HepG2 (cell line): ENCODE measurements around the gene RPS27A. TPM values are rescaled to one million over a fixed set of nuclear protein-coding genes. Genes with fewer than 3 reads are reported as not detected.

Experiments
- ATAC-seq: fragments of 200-7000 bp; cut with Tn5 transposase; 3 replicates; pipeline ENCODE4 v1.9.1; 2020; ENCODE audit warnings: mild to moderate bottlenecking, moderate library complexity
- BruUV-seq: library from RNA; stranded (reverse); fragments of 400-500 nt; replicated peaks from 2 replicates; lab custom pipeline; 2021; lab: Mats Ljungman, UMichigan
- CTCF ChIA-PET: fragments of 300-600 bp; formaldehyde crosslinking; extraction: SDS; loops from one replicate; lab custom pipeline; 2021; ENCODE audit warnings: low total read pairs, inconsistent platforms, low intra/inter-chr PET ratio; lab: Yijun Ruan, JAX
- POLR2A ChIA-PET: fragments of 350-600 bp; sonication (Branson Sonifier 250); formaldehyde crosslinking; loops from one replicate; lab custom pipeline; 2020; ENCODE audit warnings: antibody characterized with exemption, inconsistent platforms; lab: Yijun Ruan, JAX
- DNase-seq: peaks from one replicate; pipeline ENCODE4 v3.0.0-alpha.2; 2015; ENCODE audit warnings: low spot score
- FAIRE-seq: peaks from 3 replicates; lab custom pipeline; 2011; peaks lifted over from hg19 to GRCh38; lab: Jason Lieb, UNC
- H2AFZ ChIP-seq: one replicate; pipeline ENCODE4 v1.6.1; 2011; ENCODE audit warnings: low read length, inconsistent platforms
- H3K27ac ChIP-seq: fragments of 300-600 bp; 3 replicates; pipeline ENCODE4 v1.8.0; 2011; ENCODE audit warnings: mixed run types, mild to moderate bottlenecking, mixed read lengths, low read length, inconsistent platforms; ENCODE audit not compliant: insufficient read depth; ENCODE audit errors: extremely low read length
- H3K27me3 ChIP-seq, 2 experiments: fragments of 200-600 bp in 1 of 2; 2 replicates in 1 of 2; 3 replicates in 1 of 2; pipeline versions ENCODE4 v1.6.0 to v1.8.0; 2011; ENCODE audit warnings: low read length in 2 of 2, mild to moderate bottlenecking in 2 of 2, moderate library complexity in 2 of 2, inconsistent platforms in 1 of 2; ENCODE audit not compliant: insufficient read depth in 2 of 2, control insufficient read depth in 1 of 2
- H3K36me3 ChIP-seq, 2 experiments: fragments of 200-600 bp in 1 of 2; replicated peaks in 1 of 2; 2 replicates in 1 of 2; 3 replicates in 1 of 2; pipeline versions ENCODE4 v1.5.1 to v1.8.0; 2011; ENCODE audit warnings: low read length in 2 of 2, inconsistent platforms in 1 of 2; ENCODE audit not compliant: insufficient read depth in 2 of 2, control insufficient read depth in 1 of 2
- H3K4me1 ChIP-seq: 2 replicates; pipeline ENCODE4 v1.5.1; 2012; ENCODE audit warnings: low read length, inconsistent platforms; ENCODE audit not compliant: insufficient read depth
- H3K4me2 ChIP-seq: 2 replicates; pipeline ENCODE4 v1.6.0; 2011; ENCODE audit warnings: low read depth, low read length, inconsistent platforms
- H3K4me3 ChIP-seq, 3 experiments: fragments of 200-600 bp in 1 of 3; sonication (generic), shearing (Covaris generic) in 1 of 3; replicated peaks in 1 of 3; 2 replicates each; pipeline ENCODE4 v1.5.1; 2011 to 2016; ENCODE audit warnings: low read length in 3 of 3, inconsistent platforms in 2 of 3, low read depth in 2 of 3, mild to moderate bottlenecking in 2 of 3, control low read depth in 1 of 3, mixed read lengths in 1 of 3; ENCODE audit not compliant: insufficient read depth in 1 of 3
- H3K79me2 ChIP-seq: one replicate; pipeline ENCODE4 v1.6.1; 2011; ENCODE audit warnings: low read length, inconsistent platforms; ENCODE audit not compliant: insufficient read depth
- H3K9ac ChIP-seq: 2 replicates; pipeline ENCODE4 v1.6.0; 2011; ENCODE audit warnings: mild to moderate bottlenecking, low read depth, low read length, inconsistent platforms; ENCODE audit not compliant: insufficient read depth
- H3K9me3 ChIP-seq: 2 replicates; pipeline ENCODE4 v1.5.1; 2012; ENCODE audit warnings: mild to moderate bottlenecking, low read length
- H4K20me1 ChIP-seq: 2 replicates; pipeline ENCODE4 v1.6.0; 2011; ENCODE audit warnings: inconsistent platforms, mild to moderate bottlenecking, low read length, moderate library complexity; ENCODE audit not compliant: insufficient read depth
- CREB1 ChIP-seq, 2 experiments: fragments of 450-650 bp in 1 of 2; IDR thresholded peaks; 2 replicates each; pipeline ENCODE4 v1.6.1; 2016 to 2017; ENCODE audit warnings: control low read depth in 1 of 2, mild to moderate bottlenecking in 1 of 2, missing compliant biosample characterization in 1 of 2, missing genetic modification characterization in 1 of 2
- E2F1 ChIP-seq: sonication (generic); formaldehyde crosslinking; IDR thresholded peaks from 2 replicates; pipeline ENCODE4 v1.5.0; 2020; ENCODE audit warnings: missing genetic modification reagents
- PAF1 ChIP-seq: IDR thresholded peaks from 2 replicates; pipeline ENCODE4 v1.6.1; 2016; ENCODE audit warnings: missing genetic modification reagents, missing compliant biosample characterization
- POLR2A ChIP-seq, 2 experiments: IDR thresholded peaks; 2 replicates each; pipeline ENCODE4 v1.6.1; 2011; ENCODE audit warnings: low read depth in 2 of 2, low read length in 2 of 2, mild to moderate bottlenecking in 1 of 2, moderate library complexity in 1 of 2; ENCODE audit not compliant: insufficient read depth in 1 of 2
- POLR2AphosphoS5 ChIP-seq: IDR thresholded peaks from 2 replicates; pipeline ENCODE4 v1.6.1; 2012; ENCODE audit warnings: low read depth, low read length
- POLR2G ChIP-seq: fragments of 200-400 bp; formaldehyde crosslinking; IDR thresholded peaks from 2 replicates; pipeline ENCODE4 v1.6.1; 2018; ENCODE audit warnings: mild to moderate bottlenecking, low read depth, low read length, moderate library complexity
- RBFOX2 ChIP-seq: fragments of 200-400 bp; formaldehyde crosslinking; IDR thresholded peaks from 2 replicates; pipeline ENCODE4 v1.6.1; 2017; ENCODE audit warnings: low read depth, mild to moderate bottlenecking, low read length
- RBM22 ChIP-seq: fragments of 200-400 bp; formaldehyde crosslinking; optimal IDR thresholded peaks from 2 replicates; pipeline ENCODE3; 2017; ENCODE audit warnings: mild to moderate bottlenecking, low read length, moderate library complexity
- SIN3A ChIP-seq: IDR thresholded peaks from 2 replicates; pipeline ENCODE4 v1.6.1; 2011; ENCODE audit warnings: low read depth, mild to moderate bottlenecking, control low read depth, low read length, borderline replicate concordance
- YY1 ChIP-seq: IDR thresholded peaks from 2 replicates; pipeline ENCODE4 v1.6.1; 2011; ENCODE audit warnings: low read length, low read depth, moderate library complexity, mild to moderate bottlenecking; ENCODE audit not compliant: insufficient read depth, insufficient replicate concordance
- ZNF235 ChIP-seq: sonication (generic); formaldehyde crosslinking; IDR thresholded peaks from 2 replicates; pipeline ENCODE4 v1.8.1; 2023; ENCODE audit warnings: mild to moderate bottlenecking, missing genetic modification reagents, borderline replicate concordance
- ZSCAN30 ChIP-seq: sonication (generic); formaldehyde crosslinking; IDR thresholded peaks from 2 replicates; pipeline ENCODE4 v1.5.0; 2020; ENCODE audit warnings: mild to moderate bottlenecking, missing genetic modification reagents
- WGBS: methylation state at CpG from one replicate; pipeline ENCODE4 v1.1.6; 2017; ENCODE audit warnings: low lambda C conversion rate; 5-methylcytosine and 5-hydroxymethylcytosine counted together
- in situ Hi-C: cut with HindIII; loops from 2 replicates; pipeline ENCODE4 v1.10.0; 2017; ENCODE audit warnings: low pct_unique_long_range_greater_than_20kb; ENCODE audit not compliant: extremely low pct_ligation_motif_present
- intact Hi-C: fragments of 100-400 bp; cut with micrococcal nuclease; formaldehyde crosslinking; loops from one replicate; pipeline ENCODE4 v1.10.0; 2022; ENCODE audit not compliant: unreplicated experiment
- polyA plus RNA-seq, 8 experiments: library from polyadenylated mRNA; depleted of rRNA in 3 of 8; stranded (reverse) in 7 of 8; unstranded in 1 of 8; fragments of >200 nt; fragmentation: Illumina TruSeq in 4 of 8; extraction: Trizol in 4 of 8; gene quantifications; 2 replicates each; pipeline versions ENCODE4 v1.2.1 to v1.2.3, GENCODE V29; 2011 to 2016; ENCODE audit warnings: low read depth in 4 of 8, missing spikeins in 1 of 8, mixed read lengths in 1 of 8; ENCODE audit not compliant: insufficient read depth in 1 of 8
- total RNA-seq, 5 experiments: library from RNA; depleted of rRNA; stranded (reverse); fragments of >200 nt; fragmentation: Illumina TruSeq; extraction: Trizol; gene quantifications; 2 replicates each; pipeline ENCODE4 v1.2.3, GENCODE V29; 2016; ENCODE audit warnings: low read depth in 1 of 5

RPS27A gene
- total and polyA plus RNA-seq, 2 of the 13 experiments (the other 11 are each of a cell fraction or from before 2014, with no cell fraction given) = 2,779 to 3,269 TPM

- 0 out of 2 replicates have a peak, but pooled peaks have one; percentile 24 for TF ChIP-seq SIN3A
- no peak for TF ChIP-seq ZSCAN30 (CRISPR knock-in tag)
These were observed 3.4 kb downstream of the RPS27A start (continued) for GRCh38 chr2:55235724-55236538.

- ATAC-seq = no peak
- TF ChIP-seq E2F1 (CRISPR knock-in tag) = 0 out of 2 replicates have a peak, but pooled peaks have one; percentile 17
- TF ChIP-seq CREB1 (IDR thresholded peaks at IDR 0.05) = no peak
- TF ChIP-seq CREB1 (CRISPR knock-in tag; IDR thresholded peaks at IDR 0.05) = 0 out of 2 replicates have a peak, but pooled peaks have one; percentile 39
- peak; percentile 10; the same call in 1 of the 2 replicates for TF ChIP-seq RBFOX2
- TF ChIP-seq ZNF235 = no peak
- peak in 1 of 2 experiments; percentile 57; a peak in 2 of 4 replicates for TF ChIP-seq POLR2A (IDR thresholded peaks at IDR 0.05; ENCODE audit: insufficient read depth in 1 of 2, low read depth in 2 of 2, low read length in 2 of 2)
- TF ChIP-seq PAF1 (CRISPR knock-in tag) = peak; percentile 82; the same call in 1 of the 2 replicates
- peak; percentile 95 for TF ChIP-seq RBM22
- TF ChIP-seq YY1 = no peak
- TF ChIP-seq POLR2AphosphoS5 = peak; percentile 45; the same call in 1 of the 2 replicates
- TF ChIP-seq POLR2G = peak; percentile 62; the same call in 1 of the 2 replicates
- FAIRE-seq = no peak
- intact Hi-C loops = loop anchor here (10.0 kb wide), 3 partner anchors 178 to 278 kb away; partner anchors contain the start of genes CCDC88A, CFAP36 and RTN4
- H3K4me3 ChIP-seq = no peak overlapping the region
- no TSS peak for BruUV-seq
- POLR2A ChIA-PET = interaction anchor here (1.3 kb wide), 1 partner anchor 69 kb away, joined by 3 read pairs; no protein-coding TSS in a partner anchor
- peaks cover 4 to 31% of the 10 kb centered on the region in 2 experiments; a peak in 4 of 5 replicates for H3K36me3 ChIP-seq
- no peak overlapping the region for H3K27ac ChIP-seq
- H3K4me2 ChIP-seq = no peak overlapping the region
- peaks cover 37% of the 10 kb centered on the region for H3K4me1 ChIP-seq
- in situ Hi-C loops = no loop called here
- 96% methylated on average over 2 of the region's 2 CpGs for WGBS
- no peak for DNase-seq
- CTCF ChIA-PET = no interaction called here
- no peaks in the 10 kb centered on the region; a peak in 1 of 5 replicates for H3K27me3 ChIP-seq
- no peak overlapping the region for H2AFZ ChIP-seq
- H3K9me3 ChIP-seq = no peaks in the 10 kb centered on the region
- H3K79me2 ChIP-seq = peaks cover 27% of the 10 kb centered on the region
- no peak overlapping the region for H3K9ac ChIP-seq
- H4K20me1 ChIP-seq = peaks cover 16% of the 10 kb centered on the region
These were observed 4.6 kb downstream of the RPS27A start for GRCh38 chr2:55236992-55237543.
